ENCODE measurements around the gene MRPL17.
A peak's percentile ranks its signal among the peaks of the same experiment; 100 is the strongest.
"Not testable (repeated sequence)": the region's sequence is repeated elsewhere in the genome, so short reads cannot be mapped to it uniquely, and the experiment has no call there.

The MRPL17 gene

GRCh38 chr11:6695377-6695776 lies 12.2 kb upstream of the MRPL17 start:
- CTCF ChIA-PET, result interaction anchor here (1.5 to 2.8 kb wide), 5 partner anchors 15 to 316 kb away, joined by 3 to 13 read pairs (median 7); no protein-coding TSS in a partner anchor

GRCh38 chr11:6694229-6694535 lies 11.0 kb upstream of the MRPL17 start:
- TF ChIP-seq, protein P1, sequence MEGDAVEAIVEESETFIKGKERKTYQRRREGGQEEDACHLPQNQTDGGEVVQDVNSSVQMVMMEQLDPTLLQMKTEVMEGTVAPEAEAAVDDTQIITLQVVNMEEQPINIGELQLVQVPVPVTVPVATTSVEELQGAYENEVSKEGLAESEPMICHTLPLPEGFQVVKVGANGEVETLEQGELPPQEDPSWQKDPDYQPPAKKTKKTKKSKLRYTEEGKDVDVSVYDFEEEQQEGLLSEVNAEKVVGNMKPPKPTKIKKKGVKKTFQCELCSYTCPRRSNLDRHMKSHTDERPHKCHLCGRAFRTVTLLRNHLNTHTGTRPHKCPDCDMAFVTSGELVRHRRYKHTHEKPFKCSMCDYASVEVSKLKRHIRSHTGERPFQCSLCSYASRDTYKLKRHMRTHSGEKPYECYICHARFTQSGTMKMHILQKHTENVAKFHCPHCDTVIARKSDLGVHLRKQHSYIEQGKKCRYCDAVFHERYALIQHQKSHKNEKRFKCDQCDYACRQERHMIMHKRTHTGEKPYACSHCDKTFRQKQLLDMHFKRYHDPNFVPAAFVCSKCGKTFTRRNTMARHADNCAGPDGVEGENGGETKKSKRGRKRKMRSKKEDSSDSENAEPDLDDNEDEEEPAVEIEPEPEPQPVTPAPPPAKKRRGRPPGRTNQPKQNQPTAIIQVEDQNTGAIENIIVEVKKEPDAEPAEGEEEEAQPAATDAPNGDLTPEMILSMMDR (IDR thresholded peaks at IDR 0.05; ENCODE audit: insufficient read depth, low read length, missing control alignments), result no peak
- ChIA-PET POLR2A (interaction anchor here (0.8 to 1.0 kb wide), 2 partner anchors 11 to 82 kb away, joined by 3 to 4 read pairs; partner anchors contain the start of genes MRPL17 and TAF10), CTCF (no interaction called here)
- DNase-seq (ENCODE audit: low read depth, low spot score), result no peak
- no peak overlapping the region for H3K4me3 ChIP-seq (ENCODE audit: low read depth, low read length)

More at GRCh38 chr11:6695377-6695776, 12.2 kb upstream of the MRPL17 start:
- TF ChIP-seq, protein P1 (IDR thresholded peaks at IDR 0.05; ENCODE audit: insufficient read depth, low read length, missing control alignments), result no peak
- no peak overlapping the region for H3K4me3 ChIP-seq (ENCODE audit: low read depth, low read length)
- DNase-seq (ENCODE audit: low read depth, low spot score), result no peak
- POLR2A ChIA-PET, result interaction anchor here (0.9 kb wide), 1 partner anchor 127 kb away, joined by 3 read pairs; no protein-coding TSS in a partner anchor

DNA sequence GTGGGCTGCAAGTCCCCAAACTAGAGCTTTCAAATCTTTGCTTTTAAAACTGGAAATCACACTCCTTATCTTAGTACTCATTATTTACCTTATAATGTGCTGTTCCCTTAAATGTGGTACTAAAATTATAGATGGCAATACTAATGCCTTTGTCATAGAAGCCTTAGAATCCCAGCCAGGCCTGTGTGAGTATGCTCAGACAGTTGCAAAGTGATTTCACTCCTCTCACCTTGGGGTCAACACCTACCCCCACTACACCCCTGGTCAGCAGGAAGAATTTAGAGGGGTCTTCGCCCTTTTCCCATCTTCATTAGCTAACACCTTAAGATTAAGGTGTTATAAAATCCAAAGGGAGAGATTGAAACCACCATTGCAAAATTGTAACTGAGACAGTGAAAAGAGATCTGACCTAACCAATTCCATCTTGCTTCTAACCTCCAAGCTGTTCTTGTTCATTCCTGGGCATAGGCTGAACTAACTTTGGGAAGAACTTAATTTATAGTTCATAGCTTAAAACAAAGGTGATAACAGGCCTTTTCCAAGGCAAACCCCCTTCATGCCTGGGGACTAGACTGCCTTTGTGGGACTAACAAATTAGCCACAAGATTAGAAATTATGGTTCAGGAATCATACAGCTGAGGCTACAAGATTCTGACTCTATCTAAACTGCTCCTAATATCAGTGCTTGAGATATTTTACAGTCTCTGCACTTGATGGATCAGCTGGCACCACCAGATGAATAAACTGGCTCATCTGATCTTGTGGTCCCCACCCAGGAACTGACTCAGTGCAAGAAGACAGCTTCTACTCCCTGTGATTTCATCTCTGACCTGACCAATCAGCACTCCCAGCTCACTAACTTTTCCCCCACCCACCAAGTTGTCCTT lies 10.4 kb upstream of the MRPL17 start:
- ChIA-PET CTCF (no interaction called here), POLR2A (interaction anchor here (0.8 to 1.0 kb wide), 2 partner anchors 10 to 82 kb away, joined by 3 to 4 read pairs; partner anchors contain the start of genes MRPL17 and TAF10)
- TF ChIP-seq, protein P1 (IDR thresholded peaks at IDR 0.05; ENCODE audit: insufficient read depth, low read length, missing control alignments), result no peak
- H3K4me3 ChIP-seq (ENCODE audit: low read depth, low read length), result no peak overlapping the region
- DNase-seq (ENCODE audit: low read depth, low spot score), result peak; percentile 49

- POLR2A ChIA-PET, result no interaction called here
- CTCF ChIA-PET, result no interaction called here
- H3K4me3 ChIP-seq (ENCODE audit: low read depth, low read length), result no peak overlapping the region
- no peak for DNase-seq (ENCODE audit: low read depth, low spot score)
- TF ChIP-seq, protein P1 (IDR thresholded peaks at IDR 0.05; ENCODE audit: insufficient read depth, low read length, missing control alignments), result no peak
These were observed 9.0 kb upstream of the MRPL17 start for GRCh38 chr11:6692128-6692527.

DNA sequence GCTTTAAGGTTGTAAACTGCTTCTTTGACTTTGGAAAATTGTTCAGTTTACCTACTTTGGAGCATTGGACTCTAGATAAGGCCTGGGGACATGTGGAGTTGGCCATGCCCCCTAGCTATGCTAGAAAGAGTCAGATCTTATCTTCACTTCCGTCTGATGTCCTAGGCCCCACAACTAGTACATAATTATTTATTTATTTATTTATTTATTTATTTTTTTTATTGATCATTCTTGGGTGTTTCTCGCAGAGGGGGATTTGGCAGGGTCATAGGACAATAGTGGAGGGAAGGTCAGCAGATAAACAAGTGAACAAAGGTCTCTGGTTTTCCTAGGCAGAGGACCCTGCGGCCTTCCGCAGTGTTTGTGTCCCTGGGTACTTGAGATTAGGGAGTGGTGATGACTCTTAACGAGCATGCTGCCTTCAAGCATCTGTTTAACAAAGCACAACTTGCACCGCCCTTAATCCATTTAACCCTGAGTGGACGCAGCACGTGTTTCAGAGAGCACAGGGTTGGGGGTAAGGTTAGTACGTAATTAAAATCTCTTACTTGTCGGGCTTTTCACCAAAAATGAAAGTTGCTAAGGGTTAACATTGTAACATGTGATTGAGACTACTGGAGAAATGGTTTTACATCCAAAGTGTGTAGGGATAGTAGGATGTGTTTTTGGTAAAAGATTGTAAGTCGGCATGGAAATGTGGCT lies 7.4 kb upstream of the MRPL17 start:
- CTCF ChIA-PET, result interaction anchor here (0.7 kb wide), 1 partner anchor 247 kb away, joined by 3 read pairs; no protein-coding TSS in a partner anchor
- DNase-seq (ENCODE audit: low read depth, low spot score); POLR2A ChIA-PET; H3K4me3 ChIP-seq (ENCODE audit: low read depth, low read length): not testable (repeated sequence)

DNA sequence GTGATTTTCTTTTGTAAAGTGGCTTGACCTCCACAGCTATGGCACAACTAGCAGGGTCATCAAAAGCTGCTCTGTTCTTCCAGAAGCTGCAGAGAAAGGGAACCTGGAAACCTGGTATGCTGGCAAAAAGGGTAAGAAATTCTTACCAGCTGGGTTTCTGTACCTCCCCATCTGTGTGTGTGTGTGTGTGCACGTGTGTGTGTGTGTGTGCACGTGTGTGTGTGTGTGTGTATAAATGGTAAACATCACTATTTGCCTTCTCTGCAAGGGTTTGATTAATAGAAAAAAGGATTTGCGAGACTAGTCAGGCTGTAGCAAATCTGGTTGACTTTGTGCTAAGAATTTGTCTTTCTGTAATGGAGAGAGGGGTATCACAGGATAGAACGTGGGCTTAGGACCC lies 4.7 kb upstream of the MRPL17 start:
- DNase-seq (ENCODE audit: low read depth, low spot score), result no peak
- ChIA-PET POLR2A (no interaction called here), CTCF (interaction anchor here (1.2 to 1.4 kb wide), 3 partner anchors 11 to 162 kb away, joined by 3 to 7 read pairs (median 5); no protein-coding TSS in a partner anchor)
- H3K4me3 ChIP-seq (ENCODE audit: low read depth, low read length), result no peak overlapping the region
- TF ChIP-seq, protein P1 (IDR thresholded peaks at IDR 0.05; ENCODE audit: insufficient read depth, low read length, missing control alignments), result no peak

Data from AG04449 (cell line).